RKO (cell line): Measurements from ENCODE around the gene DUSP28.

Experiments used
- DNase-seq: peaks from one replicate; pipeline ENCODE4 v3.0.0-alpha.2; 2016; ENCODE audit warnings: low spot score

DUSP28 gene

GRCh38 chr2:240601061-240601830 lies 41.1 kb downstream of the DUSP28 start:
- DNase-seq = no peak

- no peak for DNase-seq
These were observed 41.6 kb downstream of the DUSP28 start for GRCh38 chr2:240601831-240602160.

GRCh38 chr2:240602266-240603050 lies 42.3 kb downstream of the DUSP28 start:
- no peak for DNase-seq

GRCh38 chr2:240603081-240603835 lies 43.1 kb downstream of the DUSP28 start:
- no peak for DNase-seq

GRCh38 chr2:240603846-240604245 lies 43.7 kb downstream of the DUSP28 start:
- DNase-seq = no peak

- DNase-seq = peak; percentile 87
These were observed 44.3 kb downstream of the DUSP28 start for GRCh38 chr2:240604291-240604938.

- DNase-seq = no peak
These were observed 45.0 kb downstream of the DUSP28 start for GRCh38 chr2:240604939-240605716.

GRCh38 chr2:240605867-240606743 lies 45.9 kb downstream of the DUSP28 start:
- DNase-seq = no peak

GRCh38 chr2:240611601-240612210 lies 51.5 kb downstream of the DUSP28 start:
- DNase-seq = no peak
